Activated T-helper 17 cell treated with anti-CD3 and anti-CD28 coated beads, Interleukin-2, amount 50 U/mL, for 72 hours (primary cell): ENCODE results near the gene HMGN1. TPM values are rescaled to one million over a fixed set of nuclear protein-coding genes. Genes with fewer than 3 reads are reported as not detected.
"Not testable (repeated sequence)": the region's sequence is repeated elsewhere in the genome, so short reads cannot be mapped to it uniquely, and the experiment has no call there.

Source experiments
- ATAC-seq: fragments of 150-1000 bp; cut with Tn5 transposase; replicated peaks from 2 replicates; pipeline ENCODE4 v1.10.0; 2021; ENCODE audit warnings: mild to moderate bottlenecking, moderate library complexity
- H3K27ac Mint-ChIP-seq: one replicate; pipeline ENCODE4 v1.8.0; 2022; ENCODE audit warnings: mixed read lengths
- H3K27me3 Mint-ChIP-seq: one replicate; pipeline ENCODE4 v1.8.0; 2022; ENCODE audit warnings: mixed read lengths
- H3K36me3 Mint-ChIP-seq: one replicate; pipeline ENCODE4 v1.8.0; 2022; ENCODE audit warnings: low read depth, mild to moderate bottlenecking, mixed read lengths
- H3K4me1 Mint-ChIP-seq: one replicate; pipeline ENCODE4 v1.8.0; 2022; ENCODE audit warnings: mixed read lengths
- H3K4me3 Mint-ChIP-seq: one replicate; pipeline ENCODE4 v1.8.0; 2022; ENCODE audit warnings: mild to moderate bottlenecking, mixed read lengths
- H3K9me3 Mint-ChIP-seq: one replicate; pipeline ENCODE4 v1.8.0; 2022; ENCODE audit warnings: mixed read lengths
- total RNA-seq, 2 donors: library from RNA; stranded (reverse); gene quantifications; one replicate each; pipeline ENCODE4 v1.2.3, GENCODE V29; 2022

HMGN1 gene
- total RNA-seq, 2 donors from 2014 or later: 254 to 398 TPM

GRCh38 chr21:39379986-39380891, 31.4 kb upstream of the HMGN1 start:
- peak overlapping the region; percentile 92 for H3K4me3 Mint-ChIP-seq
- H3K27ac Mint-ChIP-seq: peak overlapping the region; percentile 95
- H3K36me3 Mint-ChIP-seq: no peaks in the 10 kb centered on the region
- no peaks in the 10 kb centered on the region for H3K9me3 Mint-ChIP-seq
- H3K27me3 Mint-ChIP-seq: peaks cover 3% of the 10 kb centered on the region
- peak; percentile 98 for ATAC-seq
- peaks cover 6% of the 10 kb centered on the region for H3K4me1 Mint-ChIP-seq

GRCh38 chr21:39377444-39378050, 28.7 kb upstream of the HMGN1 start:
- H3K36me3 Mint-ChIP-seq: no peaks in the 10 kb centered on the region
- H3K4me1 Mint-ChIP-seq: peaks cover 6% of the 10 kb centered on the region
- H3K27me3 Mint-ChIP-seq: peaks cover 3% of the 10 kb centered on the region
- no peak for ATAC-seq
- H3K9me3 Mint-ChIP-seq: no peaks in the 10 kb centered on the region
- no peak overlapping the region for H3K27ac Mint-ChIP-seq
- H3K4me3 Mint-ChIP-seq: no peak overlapping the region

DNA sequence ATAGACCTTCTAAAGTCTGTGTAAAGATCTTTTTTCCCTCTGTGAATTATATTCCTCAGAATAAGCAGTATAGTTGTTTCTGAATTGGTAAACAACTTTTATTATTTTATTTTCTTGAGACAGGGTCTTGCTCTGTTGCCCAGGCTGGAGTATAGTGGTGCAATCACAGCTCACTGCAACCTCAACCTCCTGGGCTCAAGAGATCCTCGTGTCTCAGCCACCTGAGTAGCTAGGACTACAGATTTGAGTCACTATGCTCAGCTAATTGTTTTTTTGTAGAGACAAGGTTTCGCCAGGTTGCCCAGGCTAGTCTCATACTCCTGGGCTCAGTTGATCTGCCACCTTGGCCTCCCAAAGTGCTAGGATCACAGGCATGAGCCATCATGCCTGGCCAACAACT, 26.6 kb upstream of the HMGN1 start:
- no peaks in the 10 kb centered on the region for H3K4me1 Mint-ChIP-seq
- no peaks in the 10 kb centered on the region for H3K9me3 Mint-ChIP-seq
- no peak for ATAC-seq
- H3K4me3 Mint-ChIP-seq: no peak overlapping the region
- H3K27me3 Mint-ChIP-seq: peaks cover 3% of the 10 kb centered on the region
- H3K36me3 Mint-ChIP-seq: no peaks in the 10 kb centered on the region
- H3K27ac Mint-ChIP-seq: no peak overlapping the region

GRCh38 chr21:39374046-39374445, 25.2 kb upstream of the HMGN1 start:
- H3K4me1 Mint-ChIP-seq: no peaks in the 10 kb centered on the region
- H3K27me3 Mint-ChIP-seq: peaks cover 3% of the 10 kb centered on the region
- H3K36me3 Mint-ChIP-seq: no peaks in the 10 kb centered on the region
- H3K4me3 Mint-ChIP-seq: no peak overlapping the region
- no peak overlapping the region for H3K27ac Mint-ChIP-seq
- ATAC-seq: no peak
- no peaks in the 10 kb centered on the region for H3K9me3 Mint-ChIP-seq

GRCh38 chr21:39373634-39374033, 24.7 kb upstream of the HMGN1 start:
- Mint-ChIP-seq H3K4me1 (no peaks in the 10 kb centered on the region), H3K36me3 (no peaks in the 10 kb centered on the region), H3K4me3 (no peak overlapping the region), H3K27ac (no peak overlapping the region), H3K9me3 (no peaks in the 10 kb centered on the region), H3K27me3 (peaks cover 3% of the 10 kb centered on the region)
- ATAC-seq: no peak

- H3K27ac Mint-ChIP-seq, ATAC-seq, H3K4me3 Mint-ChIP-seq: not testable (repeated sequence)
These were observed 21.0 kb upstream of the HMGN1 start for GRCh38 chr21:39369896-39370288.

DNA sequence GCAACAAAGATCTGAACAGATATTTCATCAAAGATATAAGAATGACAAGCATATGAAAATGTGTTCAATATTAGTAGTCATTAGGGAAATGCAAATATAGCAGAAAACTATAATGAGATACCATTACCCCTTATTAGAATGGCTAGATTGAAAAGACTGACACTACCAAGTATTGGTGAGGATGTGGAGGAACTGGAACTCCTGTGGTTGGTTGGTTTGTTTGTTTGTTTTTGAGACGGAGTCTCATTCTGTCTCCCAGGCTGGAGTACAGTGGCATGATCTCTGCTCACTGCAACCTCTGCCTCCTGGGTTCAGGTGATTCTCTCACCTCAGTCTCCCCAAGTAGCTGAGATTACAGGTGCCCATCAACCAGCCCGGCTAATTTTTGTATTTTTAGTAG, 18.9 kb upstream of the HMGN1 start:
- H3K27me3 Mint-ChIP-seq: peaks cover 8% of the 10 kb centered on the region
- ATAC-seq: no peak
- H3K9me3 Mint-ChIP-seq: no peaks in the 10 kb centered on the region
- H3K27ac Mint-ChIP-seq: no peak overlapping the region
- no peaks in the 10 kb centered on the region for H3K4me1 Mint-ChIP-seq
- H3K4me3 Mint-ChIP-seq: no peak overlapping the region
- no peaks in the 10 kb centered on the region for H3K36me3 Mint-ChIP-seq

More at GRCh38 chr21:39369896-39370288, 21.0 kb upstream of the HMGN1 start:
- not testable (repeated sequence) for H3K27me3 Mint-ChIP-seq, H3K36me3 Mint-ChIP-seq, H3K4me1 Mint-ChIP-seq, H3K9me3 Mint-ChIP-seq

GRCh38 chr21:39366563-39366962, 17.7 kb upstream of the HMGN1 start:
- no peaks in the 10 kb centered on the region for H3K36me3 Mint-ChIP-seq

GRCh38 chr21:39364949-39365348, 16.1 kb upstream of the HMGN1 start:
- Mint-ChIP-seq H3K27ac (no peak overlapping the region), H3K4me1 (no peaks in the 10 kb centered on the region), H3K36me3 (no peaks in the 10 kb centered on the region), H3K9me3 (no peaks in the 10 kb centered on the region), H3K4me3 (no peak overlapping the region), H3K27me3 (peaks cover 8% of the 10 kb centered on the region)
- ATAC-seq: no peak

More at GRCh38 chr21:39366563-39366962, 17.7 kb upstream of the HMGN1 start:
- ATAC-seq: no peak
- H3K9me3 Mint-ChIP-seq: no peaks in the 10 kb centered on the region
- no peak overlapping the region for H3K27ac Mint-ChIP-seq
- no peak overlapping the region for H3K4me3 Mint-ChIP-seq
- H3K27me3 Mint-ChIP-seq: peaks cover 8% of the 10 kb centered on the region
- no peaks in the 10 kb centered on the region for H3K4me1 Mint-ChIP-seq

DNA sequence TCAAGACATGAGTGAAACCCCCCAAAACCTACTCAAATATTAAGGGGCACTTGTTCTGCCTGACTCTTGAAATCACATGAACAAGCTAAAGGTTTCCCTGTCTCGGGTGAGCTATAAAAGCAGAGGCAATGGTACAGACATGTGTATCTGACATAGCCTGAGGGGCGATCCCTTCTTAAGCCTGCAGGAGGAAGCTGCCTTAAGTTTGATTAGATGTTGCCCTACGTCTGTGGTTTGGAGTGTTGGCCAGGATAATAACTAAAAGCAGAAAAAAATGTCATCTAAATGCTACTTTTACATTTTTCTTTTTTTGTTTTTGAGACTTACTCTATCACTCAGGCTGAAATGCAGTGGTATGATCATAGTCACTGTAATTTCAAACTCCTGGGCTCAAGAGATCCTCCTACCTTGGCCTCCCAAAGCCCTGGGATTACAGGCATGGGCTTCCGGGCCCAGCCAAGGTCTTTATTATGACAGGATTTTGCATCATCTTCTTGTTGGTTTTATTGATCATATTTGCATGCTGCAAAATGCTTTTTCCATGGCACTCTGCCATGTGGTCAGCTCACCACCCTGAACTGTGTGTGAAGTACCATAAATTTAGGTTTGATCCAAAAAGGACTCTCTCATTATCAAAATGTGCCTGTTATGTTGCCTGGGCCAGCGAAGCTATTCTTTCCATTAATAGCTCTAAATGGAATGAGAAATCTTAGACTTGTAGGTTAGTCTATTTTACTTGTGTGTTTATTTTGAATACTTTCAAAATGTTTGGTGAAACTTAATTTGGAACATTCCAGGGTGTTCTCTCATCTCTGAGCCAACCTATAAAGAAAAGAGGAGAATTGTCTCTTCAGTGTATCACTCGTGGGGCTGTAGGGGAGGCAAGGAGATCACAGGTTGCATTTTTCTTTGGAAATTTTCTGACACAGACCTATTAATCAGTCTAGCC, 15.0 kb upstream of the HMGN1 start:
- no peaks in the 10 kb centered on the region for H3K36me3 Mint-ChIP-seq
- H3K27me3 Mint-ChIP-seq: peaks cover 8% of the 10 kb centered on the region
- H3K4me1 Mint-ChIP-seq: no peaks in the 10 kb centered on the region
- ATAC-seq: no peak
- H3K9me3 Mint-ChIP-seq: no peaks in the 10 kb centered on the region
- no peak overlapping the region for H3K27ac Mint-ChIP-seq
- no peak overlapping the region for H3K4me3 Mint-ChIP-seq

- Mint-ChIP-seq H3K27me3 (peaks cover 7% of the 10 kb centered on the region), H3K4me1 (no peaks in the 10 kb centered on the region), H3K36me3 (no peaks in the 10 kb centered on the region), H3K27ac (no peak overlapping the region), H3K9me3 (no peaks in the 10 kb centered on the region), H3K4me3 (no peak overlapping the region)
- ATAC-seq: no peak
These were observed 13.8 kb upstream of the HMGN1 start for GRCh38 chr21:39362733-39363132.

DNA sequence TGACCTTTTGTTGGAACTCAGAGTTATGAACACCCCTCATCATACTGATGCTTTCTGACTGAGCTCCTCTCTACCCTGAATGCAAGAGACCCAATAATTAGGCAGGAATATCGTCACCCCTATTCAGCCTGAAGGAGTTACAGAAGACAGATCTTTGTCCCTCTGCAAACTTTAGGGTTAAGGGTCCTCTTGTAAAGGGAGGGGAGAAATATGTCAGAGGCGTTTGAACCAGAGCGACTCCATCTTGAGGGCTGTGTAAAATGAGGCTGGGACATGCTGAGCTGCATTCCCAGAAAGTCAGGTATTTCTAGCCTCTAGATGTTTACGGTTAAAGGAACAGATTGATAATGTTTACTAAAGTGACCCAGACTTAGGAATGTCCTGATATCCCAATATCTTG, 10.5 kb upstream of the HMGN1 start:
- H3K27me3 Mint-ChIP-seq: no peaks in the 10 kb centered on the region
- no peak for ATAC-seq
- H3K27ac Mint-ChIP-seq: no peak overlapping the region
- no peaks in the 10 kb centered on the region for H3K36me3 Mint-ChIP-seq
- H3K4me3 Mint-ChIP-seq: no peak overlapping the region
- H3K4me1 Mint-ChIP-seq: no peaks in the 10 kb centered on the region
- H3K9me3 Mint-ChIP-seq: no peaks in the 10 kb centered on the region

- no peaks in the 10 kb centered on the region for H3K9me3 Mint-ChIP-seq
- no peak overlapping the region for H3K27ac Mint-ChIP-seq
- peaks cover 4% of the 10 kb centered on the region for H3K4me1 Mint-ChIP-seq
- peaks cover 6% of the 10 kb centered on the region for H3K36me3 Mint-ChIP-seq
- H3K4me3 Mint-ChIP-seq: no peak overlapping the region
- no peak for ATAC-seq
- H3K27me3 Mint-ChIP-seq: no peaks in the 10 kb centered on the region
These were observed 4.4 kb upstream of the HMGN1 start for GRCh38 chr21:39353295-39353694.
